GM21367 (cell line): Measurements from ENCODE around the gene GTF2IRD1.
"Not testable (repeated sequence)": the region's sequence is repeated elsewhere in the genome, so short reads cannot be mapped to it uniquely, and the experiment has no call there.

Experiments
- ATAC-seq: cut with Tn5 transposase; IDR thresholded peaks from one replicate; pipeline ENCODE4 v1.9.1; 2021; ENCODE audit not compliant: unreplicated experiment

GTF2IRD1 gene

GRCh38 chr7:74485611-74486010 lies 31.9 kb downstream of the GTF2IRD1 start:
- no peak for ATAC-seq

- not testable (repeated sequence) for ATAC-seq
Measured at GRCh38 chr7:74488518-74489030, 34.9 kb downstream of the GTF2IRD1 start.

GRCh38 chr7:74489997-74490945 lies 36.6 kb downstream of the GTF2IRD1 start:
- ATAC-seq: no peak

GRCh38 chr7:74491490-74491889 lies 37.8 kb downstream of the GTF2IRD1 start:
- not testable (repeated sequence) for ATAC-seq

- ATAC-seq: no peak
Measured at GRCh38 chr7:74493295-74493694, 39.6 kb downstream of the GTF2IRD1 start.

GRCh38 chr7:74494076-74494548 lies 40.4 kb downstream of the GTF2IRD1 start:
- no peak for ATAC-seq

- ATAC-seq: no peak
Measured at GRCh38 chr7:74495112-74496086, 41.7 kb downstream of the GTF2IRD1 start.

GRCh38 chr7:74496272-74496671 lies 42.6 kb downstream of the GTF2IRD1 start:
- no peak for ATAC-seq

GRCh38 chr7:74496773-74497172 lies 43.1 kb downstream of the GTF2IRD1 start:
- not testable (repeated sequence) for ATAC-seq

- no peak for ATAC-seq
Measured at GRCh38 chr7:74498354-74498753, 44.6 kb downstream of the GTF2IRD1 start.

GRCh38 chr7:74498996-74499834 lies 45.5 kb downstream of the GTF2IRD1 start:
- no peak for ATAC-seq

GRCh38 chr7:74499835-74500388 lies 46.2 kb downstream of the GTF2IRD1 start:
- ATAC-seq: no peak

GRCh38 chr7:74501298-74501697 lies 47.6 kb downstream of the GTF2IRD1 start:
- no peak for ATAC-seq

GRCh38 chr7:74502216-74502891 lies 48.6 kb downstream of the GTF2IRD1 start:
- no peak for ATAC-seq

- ATAC-seq: no peak
Measured at GRCh38 chr7:74503061-74503460, 49.4 kb downstream of the GTF2IRD1 start.

- no peak for ATAC-seq
Measured at GRCh38 chr7:74503943-74504342, 50.2 kb downstream of the GTF2IRD1 start.

GRCh38 chr7:74505471-74506324 lies 52.0 kb downstream of the GTF2IRD1 start:
- ATAC-seq: no peak

GRCh38 chr7:74506325-74506724 lies 52.6 kb downstream of the GTF2IRD1 start:
- ATAC-seq: no peak
